Measurements from ENCODE around the gene INCA1.
A peak's percentile ranks its signal among the peaks of the same experiment; 100 is the strongest.

GRCh38 chr17:4945176-4945943, 52.0 kb downstream of the INCA1 start:
- no peak for TF ChIP-seq CTCF (IDR thresholded peaks at IDR 0.05; ENCODE audit: extremely low read depth in 1 of 2, insufficient read depth in 1 of 2, low read depth in 1 of 2, low read length in 2 of 2)
- no peak for TF ChIP-seq POLR2A (IDR thresholded peaks at IDR 0.05; ENCODE audit: low read depth, low read length)
- no peak for TF ChIP-seq MYC (IDR thresholded peaks at IDR 0.05; ENCODE audit: low read depth, low read length)
- no peak for TF ChIP-seq EZH2 (IDR thresholded peaks at IDR 0.05; ENCODE audit: borderline replicate concordance, low read depth, low read length, severe bottlenecking)
- TF ChIP-seq GATA2 (IDR thresholded peaks at IDR 0.05; ENCODE audit: insufficient read depth, insufficient read length, low read depth, low read length) = no peak
- TF ChIP-seq FOS (IDR thresholded peaks at IDR 0.05; ENCODE audit: borderline replicate concordance, insufficient read depth, low read length) = peak; percentile 98
- TF ChIP-seq POLR2AphosphoS5 (IDR thresholded peaks at IDR 0.05; ENCODE audit: insufficient read depth, low read depth, low read length) = no peak
- no peak for TF ChIP-seq MAX (IDR thresholded peaks at IDR 0.05; ENCODE audit: insufficient read depth, insufficient read length)
